GM19452 (cell line): ENCODE results near the gene GLYATL1.

ENCODE experiments used
- ATAC-seq: cut with Tn5 transposase; IDR thresholded peaks from one replicate; pipeline ENCODE4 v1.9.1; 2021; ENCODE audit not compliant: unreplicated experiment

The GLYATL1 gene

GRCh38 chr11:58926251-58926650 lies 13.0 kb upstream of the GLYATL1 start:
- ATAC-seq: no peak

- ATAC-seq: no peak
Observed at GRCh38 chr11:58926695-58927094, 12.6 kb upstream of the GLYATL1 start.

- no peak for ATAC-seq
Observed at GRCh38 chr11:58927393-58928106, 11.7 kb upstream of the GLYATL1 start.

- no peak for ATAC-seq
Observed at GRCh38 chr11:58928107-58928499, 11.2 kb upstream of the GLYATL1 start.

GRCh38 chr11:58928691-58929090 lies 10.6 kb upstream of the GLYATL1 start:
- ATAC-seq: no peak

- no peak for ATAC-seq
Observed at GRCh38 chr11:58930926-58931325, 8.4 kb upstream of the GLYATL1 start.

GRCh38 chr11:58933661-58934060 lies 5.6 kb upstream of the GLYATL1 start:
- no peak for ATAC-seq

GRCh38 chr11:58934945-58935513 lies 4.3 kb upstream of the GLYATL1 start:
- no peak for ATAC-seq

- no peak for ATAC-seq
Observed at GRCh38 chr11:58938398-58938797, 890 bp upstream of the GLYATL1 start.

GRCh38 chr11:58940028-58940427 lies 740 bp downstream of the GLYATL1 start:
- ATAC-seq: no peak

GRCh38 chr11:58941838-58942237 lies 2.5 kb downstream of the GLYATL1 start:
- no peak for ATAC-seq

GRCh38 chr11:58945663-58946062 lies 6.4 kb downstream of the GLYATL1 start:
- ATAC-seq: no peak

- ATAC-seq: no peak
Observed at GRCh38 chr11:58949184-58949583, 9.9 kb downstream of the GLYATL1 start.

- ATAC-seq: no peak
Observed at GRCh38 chr11:58957922-58958321, 18.6 kb downstream of the GLYATL1 start.

GRCh38 chr11:58958500-58958899 lies 19.2 kb downstream of the GLYATL1 start:
- no peak for ATAC-seq

GRCh38 chr11:58963551-58964104 lies 24.3 kb downstream of the GLYATL1 start:
- no peak for ATAC-seq

GRCh38 chr11:58965246-58965985 lies 26.1 kb downstream of the GLYATL1 start:
- ATAC-seq: no peak

GRCh38 chr11:58968251-58968711 lies 29.0 kb downstream of the GLYATL1 start:
- ATAC-seq: no peak

GRCh38 chr11:58977470-58977869 lies 38.2 kb downstream of the GLYATL1 start:
- no peak for ATAC-seq

GRCh38 chr11:58979222-58979621 lies 39.9 kb downstream of the GLYATL1 start:
- no peak for ATAC-seq

- no peak for ATAC-seq
Observed at GRCh38 chr11:58980159-58980843, 41.0 kb downstream of the GLYATL1 start.
